Activated naive CD4-positive, alpha-beta T cell (primary cell): Measurements from ENCODE around the gene MAPK12.
"Not testable (repeated sequence)": the region's sequence is repeated elsewhere in the genome, so short reads cannot be mapped to it uniquely, and the experiment has no call there.

Experiments used
- DNase-seq, 4 experiments: peaks; one replicate each; lab custom pipeline; 2025; lab: John Stamatoyannopoulos, UW

The MAPK12 gene

DNA sequence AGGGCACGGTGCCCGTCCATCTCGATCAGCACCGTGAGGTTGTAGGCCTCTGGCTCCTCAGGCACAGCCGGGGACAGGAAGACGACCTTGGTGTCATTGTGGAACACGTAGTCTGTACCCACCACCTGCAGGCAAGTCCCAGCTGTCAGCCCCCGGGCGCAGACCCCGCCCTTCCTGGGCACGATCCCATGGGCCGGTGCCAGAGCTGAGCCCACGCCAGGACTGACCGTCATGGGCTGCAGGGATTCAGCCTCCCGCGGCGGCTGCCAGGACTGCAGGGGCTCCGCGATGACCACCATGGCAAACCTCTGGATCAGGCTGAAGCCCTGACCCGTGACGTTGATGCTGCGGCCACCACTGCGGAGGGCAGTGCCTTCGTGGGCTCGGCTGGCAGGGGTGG lies 20.5 kb upstream of the MAPK12 start:
- no peak for DNase-seq

GRCh38 chr22:50281384-50281760 lies 19.9 kb upstream of the MAPK12 start:
- DNase-seq: no peak

GRCh38 chr22:50280708-50281383 lies 19.4 kb upstream of the MAPK12 start:
- DNase-seq: no peak

GRCh38 chr22:50280022-50280707 lies 18.7 kb upstream of the MAPK12 start:
- no peak for DNase-seq

DNA sequence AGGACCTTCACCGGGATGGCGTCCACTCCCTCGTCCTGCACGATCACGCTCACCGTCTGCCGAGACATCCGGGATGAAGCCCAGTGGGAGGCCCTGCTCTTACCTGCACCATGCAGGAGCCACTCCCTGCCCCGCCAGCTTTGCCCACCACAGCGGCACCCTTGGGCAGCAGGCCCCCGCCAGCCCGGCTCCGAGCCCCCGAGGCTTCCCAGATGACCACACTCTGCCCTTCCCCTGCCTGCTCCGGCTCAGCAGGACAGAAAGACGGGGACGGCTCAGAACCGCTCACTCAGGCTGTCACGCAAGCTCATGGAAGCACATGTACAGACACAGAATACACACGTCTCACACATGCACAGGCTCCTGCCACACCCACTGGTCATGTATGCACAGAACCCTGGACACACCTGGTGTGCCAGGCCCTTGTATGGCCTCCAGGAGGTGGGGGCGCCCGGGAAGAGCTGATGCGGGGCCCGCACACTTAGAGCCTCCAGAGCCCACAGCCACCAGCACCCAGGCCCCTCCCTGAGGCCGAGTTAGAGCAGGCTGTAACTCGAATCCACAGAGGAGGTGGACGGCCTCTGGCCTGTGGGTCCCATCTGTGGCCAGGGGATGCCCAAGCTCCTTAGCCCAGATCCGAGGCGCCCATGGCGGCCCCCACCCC lies 17.6 kb upstream of the MAPK12 start:
- DNase-seq: no peak

DNA sequence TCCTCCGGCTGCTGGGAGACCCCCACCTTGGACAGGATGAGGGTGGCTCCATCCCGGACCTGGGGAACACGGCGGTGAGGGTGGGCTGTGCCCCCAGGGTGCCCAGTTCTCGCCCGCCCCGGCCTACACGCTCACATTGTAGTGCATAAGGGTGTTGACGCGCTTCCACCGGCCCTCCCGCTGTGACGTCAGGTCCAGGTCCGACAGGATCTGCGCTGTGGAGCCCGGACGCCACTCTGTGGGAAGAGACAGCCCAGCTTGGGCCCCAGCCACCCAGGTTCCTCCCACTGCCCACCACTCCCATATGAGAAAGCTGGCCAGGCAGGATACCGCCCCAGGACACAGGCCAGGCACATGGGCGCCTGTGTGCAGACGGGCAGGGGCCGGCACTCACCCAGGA lies 17.0 kb upstream of the MAPK12 start:
- no peak for DNase-seq

- no peak for DNase-seq
Observed at GRCh38 chr22:50277761-50278160, 16.3 kb upstream of the MAPK12 start.

- DNase-seq: peak in 3 of 4 experiments; percentile 14 to 27 (median 14)
Observed at GRCh38 chr22:50276143-50276542, 14.7 kb upstream of the MAPK12 start.

- no peak for DNase-seq
Observed at GRCh38 chr22:50275181-50276055, 13.9 kb upstream of the MAPK12 start.

GRCh38 chr22:50274771-50275170 lies 13.3 kb upstream of the MAPK12 start:
- no peak for DNase-seq

DNA sequence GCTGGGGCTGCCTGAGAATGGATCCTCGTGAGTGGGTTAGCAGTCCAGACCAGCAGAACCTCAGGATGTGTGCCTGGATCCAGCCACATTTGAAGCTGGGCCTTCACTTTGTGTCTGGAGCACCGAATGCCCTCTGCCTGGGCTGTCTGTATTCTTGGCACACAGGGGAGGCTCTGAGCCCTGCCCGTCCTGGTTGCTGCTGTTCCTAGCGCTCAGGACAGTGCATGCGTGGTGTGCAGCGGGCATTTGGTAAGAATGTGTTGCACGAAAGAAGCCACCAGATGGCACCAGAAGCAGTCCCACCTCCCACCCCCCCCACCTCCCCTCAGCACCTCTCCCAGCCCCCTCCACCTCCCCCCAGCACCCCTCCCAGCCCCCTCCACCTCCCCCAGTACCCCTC lies 12.8 kb upstream of the MAPK12 start:
- peak in 1 of 4 experiments; percentile 19 for DNase-seq

- DNase-seq: not testable (repeated sequence)
Observed at GRCh38 chr22:50273781-50274180, 12.3 kb upstream of the MAPK12 start.

DNA sequence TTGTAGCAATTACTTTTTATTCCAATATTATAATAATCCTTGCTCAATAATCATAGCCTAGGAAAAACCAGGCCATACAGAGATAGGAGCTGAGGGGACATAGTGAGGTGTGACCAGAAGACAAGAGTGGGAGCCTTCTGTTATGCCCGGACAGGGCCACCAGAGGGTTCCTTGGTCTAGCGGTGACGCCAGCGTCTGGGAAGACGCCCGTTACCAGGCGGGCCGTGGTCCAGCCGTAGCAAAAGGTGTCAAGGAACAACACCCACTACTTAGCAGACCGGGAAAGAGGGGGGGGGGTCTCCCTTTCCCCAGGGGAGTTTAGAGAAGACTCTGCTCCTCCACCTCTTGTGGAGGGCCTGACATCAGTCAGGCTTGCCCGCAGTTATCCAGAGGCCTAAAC lies 11.9 kb upstream of the MAPK12 start:
- DNase-seq: not testable (repeated sequence)

GRCh38 chr22:50272044-50272802 lies 10.7 kb upstream of the MAPK12 start:
- DNase-seq: no peak

DNA sequence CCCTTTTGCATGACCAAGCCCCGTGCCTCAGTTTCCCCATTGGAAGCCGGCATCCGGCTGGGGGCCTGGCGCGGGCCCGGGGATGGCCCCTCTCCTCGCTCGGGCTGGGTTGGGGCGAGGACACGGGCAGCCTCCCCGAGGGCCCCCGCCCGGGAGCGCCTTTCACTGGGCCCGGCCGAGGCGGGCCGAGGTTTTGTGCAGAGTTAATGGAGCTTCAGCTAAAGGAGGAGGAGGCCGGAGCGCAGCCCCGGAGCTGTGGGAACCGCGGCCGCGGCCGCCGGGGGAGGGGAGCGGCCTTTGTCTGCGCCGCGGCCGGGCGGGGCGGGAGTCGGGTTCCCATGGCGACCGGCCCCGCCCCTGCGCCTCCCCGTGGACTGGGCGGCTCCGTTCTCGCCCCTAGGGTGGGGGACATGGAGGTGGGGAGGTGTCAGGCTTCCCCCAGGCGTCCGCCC lies 10.1 kb upstream of the MAPK12 start:
- peak in 1 of 4 experiments; percentile 32 for DNase-seq

DNA sequence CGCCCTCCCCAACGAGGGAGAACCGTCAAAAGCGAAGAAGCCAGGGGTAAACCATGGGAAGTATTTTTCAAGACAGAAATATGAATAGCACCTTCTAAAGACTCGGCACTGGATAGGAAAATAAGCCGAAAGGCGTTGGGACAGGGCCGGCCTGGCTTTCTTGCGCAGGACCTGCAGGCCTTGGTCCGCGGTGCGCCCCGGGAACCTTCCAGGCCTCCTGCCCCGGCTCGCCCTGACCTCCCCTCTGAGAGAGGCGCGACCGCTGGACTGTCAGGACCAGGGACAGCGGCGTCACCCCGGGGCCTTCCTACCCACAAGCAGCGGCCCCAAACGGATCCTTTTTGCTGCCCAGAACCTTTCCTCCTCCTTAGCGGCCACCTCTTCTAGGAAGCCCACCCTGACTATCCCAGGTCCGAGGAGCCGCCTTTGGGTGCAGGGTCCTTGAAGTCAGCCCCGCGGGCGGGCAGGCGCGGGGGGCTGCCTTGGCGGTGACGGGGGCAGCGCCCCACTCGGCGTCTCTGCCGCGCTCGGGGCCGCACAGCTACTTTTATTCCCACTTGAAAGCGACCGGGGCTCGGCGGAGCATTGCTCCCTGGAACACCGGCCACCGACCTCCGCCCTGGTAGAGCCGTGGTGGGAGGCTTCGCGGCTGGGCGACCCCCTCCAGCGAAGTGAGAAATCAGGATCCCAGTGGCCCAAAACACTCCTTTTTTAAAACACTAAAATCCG lies 9.3 kb upstream of the MAPK12 start:
- peak in 3 of 4 experiments; percentile 26 to 59 (median 38) for DNase-seq

GRCh38 chr22:50269970-50270665 lies 8.6 kb upstream of the MAPK12 start, which contains the start of gene MAPK11:
Gene MAPK11, minus strand, starts transcription at chr22:50270380. Its CDS starts 88 bp downstream, at chr22:50270292.
- peak in 3 of 4 experiments; percentile 14 to 69 (median 57) for DNase-seq

GRCh38 chr22:50269573-50269969 lies 8.1 kb upstream of the MAPK12 start:
- no peak for DNase-seq

GRCh38 chr22:50268655-50269113 lies 7.2 kb upstream of the MAPK12 start:
- DNase-seq: no peak
